H9 (cell line): Measurements from ENCODE around the gene GCAT. TPM values are rescaled to one million over a fixed set of nuclear protein-coding genes. Genes with fewer than 3 reads are reported as not detected.

Experiments
- DNase-seq: peaks from one replicate; pipeline ENCODE4 v3.0.0-alpha.2; 2017
- H2AFZ ChIP-seq: one replicate; pipeline ENCODE4 v1.6.1; 2013; ENCODE audit warnings: mild to moderate bottlenecking, low read length, control low read depth, moderate library complexity
- H2AK5ac ChIP-seq: 2 replicates; pipeline ENCODE4 v1.6.1; 2013; ENCODE audit warnings: low read length, control low read depth, mixed read lengths; ENCODE audit not compliant: insufficient read length
- H2BK120ac ChIP-seq: one replicate; pipeline ENCODE4 v1.6.1; 2013; ENCODE audit warnings: low read depth, mild to moderate bottlenecking, low read length, control low read depth, inconsistent platforms; ENCODE audit not compliant: poor library complexity, severe bottlenecking
- H2BK12ac ChIP-seq: 2 replicates; pipeline ENCODE4 v1.6.1; 2013; ENCODE audit warnings: low read length, control low read depth, mixed read lengths, low read depth; ENCODE audit not compliant: insufficient read length
- H2BK15ac ChIP-seq: 2 replicates; pipeline ENCODE4 v1.6.1; 2013; ENCODE audit warnings: low read depth, low read length, control low read depth
- H2BK20ac ChIP-seq: one replicate; pipeline ENCODE4 v1.6.1; 2013; ENCODE audit warnings: low read depth, mild to moderate bottlenecking, low read length, control low read depth, inconsistent platforms; ENCODE audit not compliant: poor library complexity, severe bottlenecking
- H2BK5ac ChIP-seq: 2 replicates; pipeline ENCODE4 v1.6.1; 2013; ENCODE audit warnings: low read length, control low read depth, mixed read lengths; ENCODE audit not compliant: insufficient read length
- H3K14ac ChIP-seq: 2 replicates; pipeline ENCODE4 v1.6.1; 2013; ENCODE audit warnings: low read length, control low read depth; ENCODE audit not compliant: insufficient read depth
- H3K18ac ChIP-seq: 2 replicates; pipeline ENCODE4 v1.6.1; 2013; ENCODE audit warnings: low read depth, mild to moderate bottlenecking, mixed read lengths, low read length, control low read depth; ENCODE audit not compliant: insufficient read length
- H3K23ac ChIP-seq: 2 replicates; pipeline ENCODE4 v1.6.1; 2013; ENCODE audit warnings: low read length, control low read depth, mixed read lengths, low read depth; ENCODE audit not compliant: insufficient read length
- H3K23me2 ChIP-seq: 2 replicates; pipeline ENCODE4 v1.6.1; 2013; ENCODE audit warnings: low read depth, mild to moderate bottlenecking, mixed read lengths, low read length, control low read depth; ENCODE audit not compliant: insufficient read length, poor library complexity, severe bottlenecking
- H3K27ac ChIP-seq: 2 replicates; pipeline ENCODE4 v1.5.1; 2013; ENCODE audit warnings: low read length, control low read depth, mixed read lengths, low read depth; ENCODE audit not compliant: insufficient read length
- H3K27me3 ChIP-seq: 2 replicates; pipeline ENCODE4 v1.6.1; 2013; ENCODE audit warnings: low read length, control low read depth, inconsistent platforms; ENCODE audit not compliant: insufficient read depth
- H3K4ac ChIP-seq: 2 replicates; pipeline ENCODE4 v1.6.1; 2013; ENCODE audit warnings: low read depth, mild to moderate bottlenecking, control low read depth, inconsistent platforms, low read length, moderate library complexity
- H3K4me1 ChIP-seq: 2 replicates; pipeline ENCODE4 v1.6.1; 2013; ENCODE audit warnings: low read length, control low read depth, inconsistent platforms; ENCODE audit not compliant: insufficient read depth
- H3K4me2 ChIP-seq: 2 replicates; pipeline ENCODE4 v1.6.1; 2013; ENCODE audit warnings: low read length, control low read depth, mixed read lengths; ENCODE audit not compliant: insufficient read length, insufficient read depth
- H3K56ac ChIP-seq: 2 replicates; pipeline ENCODE4 v1.6.1; 2013; ENCODE audit warnings: low read depth, mild to moderate bottlenecking, mixed read lengths, low read length, control low read depth; ENCODE audit not compliant: insufficient read length
- H3K79me1 ChIP-seq: 2 replicates; pipeline ENCODE4 v1.6.1; 2013; ENCODE audit warnings: low read depth, mild to moderate bottlenecking, moderate library complexity, low read length, control low read depth, inconsistent platforms; ENCODE audit not compliant: insufficient read depth, poor library complexity, severe bottlenecking
- H3K79me2 ChIP-seq: 2 replicates; pipeline ENCODE4 v1.6.1; 2013; ENCODE audit warnings: low read length, control low read depth, inconsistent platforms; ENCODE audit not compliant: insufficient read depth
- H3K9ac ChIP-seq: 2 replicates; pipeline ENCODE4 v1.6.1; 2013; ENCODE audit warnings: low read length, control low read depth, mixed read lengths; ENCODE audit not compliant: insufficient read length; ENCODE audit errors: extremely low read depth
- H3K9me3 ChIP-seq: one replicate; pipeline ENCODE4 v1.6.1; 2013; ENCODE audit warnings: low read depth, low read length, inconsistent platforms; ENCODE audit not compliant: control insufficient read depth
- H3T11ph ChIP-seq: one replicate; pipeline ENCODE4 v1.6.1; 2013; ENCODE audit warnings: mild to moderate bottlenecking, low read length, control low read depth, inconsistent platforms
- H4K20me1 ChIP-seq: one replicate; pipeline ENCODE4 v1.6.1; 2013; ENCODE audit not compliant: control insufficient read depth, insufficient read length, insufficient read depth
- H4K5ac ChIP-seq: 2 replicates; pipeline ENCODE4 v1.6.1; 2013; ENCODE audit warnings: low read depth, mild to moderate bottlenecking, mixed read lengths, low read length, control low read depth; ENCODE audit not compliant: insufficient read length
- H4K8ac ChIP-seq: replicated peaks from 2 replicates; pipeline ENCODE4 v1.6.1; 2013; ENCODE audit warnings: low read length, control low read depth, mixed read lengths, low read depth; ENCODE audit not compliant: insufficient read length
- H4K91ac ChIP-seq: 2 replicates; pipeline ENCODE4 v1.6.1; 2013; ENCODE audit warnings: low read depth, mild to moderate bottlenecking, moderate library complexity, mixed read lengths, low read length, control low read depth; ENCODE audit not compliant: insufficient read length
- H3K27ac Mint-ChIP-seq, 3 experiments: 2 replicates in 2 of 3; 3 replicates in 1 of 3; pipeline ENCODE4 v1.8.0; 2020 to 2021; ENCODE audit warnings: mixed read lengths in 3 of 3, mild to moderate bottlenecking in 1 of 3, moderate library complexity in 1 of 3
- H3K27me3 Mint-ChIP-seq: 2 replicates; pipeline ENCODE4 v1.8.0; 2021; ENCODE audit warnings: low read depth, mild to moderate bottlenecking, moderate library complexity, mixed read lengths
- H3K36me3 Mint-ChIP-seq, 3 experiments: 2 replicates in 2 of 3; 3 replicates in 1 of 3; pipeline ENCODE4 v1.8.0; 2020 to 2021; ENCODE audit warnings: low read depth in 3 of 3, mixed read lengths in 3 of 3; ENCODE audit not compliant: insufficient read depth in 1 of 3
- H3K4me1 Mint-ChIP-seq, 2 experiments: 2 replicates each; pipeline ENCODE4 v1.8.0; 2020; ENCODE audit warnings: mixed read lengths in 2 of 2
- H3K4me3 Mint-ChIP-seq, 2 experiments: 2 replicates in 1 of 2; 3 replicates in 1 of 2; pipeline ENCODE4 v1.8.0; 2020 to 2021; ENCODE audit warnings: mild to moderate bottlenecking in 2 of 2, mixed read lengths in 2 of 2, moderate library complexity in 1 of 2
- H3K9me3 Mint-ChIP-seq, 2 experiments: 2 replicates in 1 of 2; 3 replicates in 1 of 2; pipeline ENCODE4 v1.8.0; 2020; ENCODE audit warnings: mild to moderate bottlenecking in 2 of 2, mixed read lengths in 2 of 2, moderate library complexity in 1 of 2
- WGBS: extraction: QIAGEN DNeasy Blood & Tissue Kit; methylation state at CpG from one replicate; pipeline ENCODE4 v1.1.7; 2013; ENCODE audit warnings: missing lambda C conversion rate, low lambda C conversion rate, mixed read lengths; ENCODE audit not compliant: insufficient read length; ENCODE audit errors: extremely low coverage; 5-methylcytosine and 5-hydroxymethylcytosine counted together
- total RNA-seq: library from RNA; stranded (reverse); gene quantifications from 2 replicates; pipeline ENCODE4 v1.2.1, GENCODE V29; 2021
- TF ChIP-seq, protein P1 (sequence below): fragments of 200-600 bp; sonication (generic); conservative IDR thresholded peaks from 3 replicates; pipeline ENCODE4 v1.8.0; 2021; ENCODE audit warnings: antibody characterized with exemption, mild to moderate bottlenecking

Gene GCAT
- total RNA-seq, 1 experiment from 2014 or later = 26.9 TPM

DNA sequence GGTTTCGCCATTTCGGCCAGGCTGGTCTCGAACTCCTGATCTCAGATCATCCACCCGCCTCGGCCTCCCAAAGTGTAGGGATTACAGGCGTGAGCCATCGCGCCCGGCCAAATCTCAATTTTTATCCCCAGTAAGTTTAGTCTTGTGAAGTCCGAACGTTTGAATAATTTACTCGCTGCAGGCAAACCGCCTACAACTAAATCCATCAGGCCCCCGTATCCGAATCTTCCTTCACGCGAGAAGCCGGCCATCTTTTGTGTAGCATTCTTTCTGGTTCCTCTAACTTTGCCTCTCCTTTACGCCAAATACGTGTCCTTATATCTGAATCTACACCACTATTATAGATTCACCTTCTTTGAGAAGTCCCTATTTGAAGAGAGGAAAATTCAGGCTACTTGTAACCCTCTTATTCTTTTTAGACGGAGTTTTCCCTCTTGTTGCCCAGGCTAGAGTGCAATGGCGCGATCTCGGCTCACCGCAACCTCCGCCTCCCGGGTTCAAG lies 40.9 kb downstream of the GCAT start:
- H3K27me3 Mint-ChIP-seq = no peaks in the 10 kb centered on the region
- Histone ChIP-seq H3K18ac (peak overlapping the region; percentile 76), H3K14ac (peak overlapping the region; percentile 93; the same call in 1 of the 2 replicates), H3K4me1 (no peaks in the 10 kb centered on the region), H2BK15ac (no peak overlapping the region), H4K91ac (no peak overlapping the region), H3K4me2 (peak overlapping the region; percentile 100), H2BK5ac (no peak overlapping the region), H2BK120ac (no peak overlapping the region), H3K56ac (no peak overlapping the region), H4K5ac (no peak overlapping the region), H2BK20ac (no peak overlapping the region), H2AK5ac (no peak overlapping the region), H3K9me3 (no peaks in the 10 kb centered on the region), H3K79me1 (peaks cover 15% of the 10 kb centered on the region), H4K20me1 (no peaks in the 10 kb centered on the region), H4K8ac (no peak overlapping the region), H3K9ac (peak overlapping the region; percentile 98), H3K27ac (peak overlapping the region; percentile 90), H3T11ph (peak overlapping the region; percentile 90), H2AFZ (no peak overlapping the region), H3K79me2 (peaks cover 10% of the 10 kb centered on the region), H3K23ac (no peak overlapping the region), H2BK12ac (no peak overlapping the region), H3K27me3 (0 out of 2 replicates have a peak, but pooled peaks cover 2% of the 10 kb centered on the region), H3K4ac (peak overlapping the region; percentile 90), H3K23me2 (peaks cover 6% of the 10 kb centered on the region)
- H3K36me3 Mint-ChIP-seq = peaks cover 33 to 40% (median 37%) of the 10 kb centered on the region in 3 experiments; a peak in 6 of 7 replicates
- no peaks in the 10 kb centered on the region for H3K9me3 Mint-ChIP-seq
- WGBS = no CpG with 5 or more reads among the region's 27 CpGs
- TF ChIP-seq, protein P1, sequence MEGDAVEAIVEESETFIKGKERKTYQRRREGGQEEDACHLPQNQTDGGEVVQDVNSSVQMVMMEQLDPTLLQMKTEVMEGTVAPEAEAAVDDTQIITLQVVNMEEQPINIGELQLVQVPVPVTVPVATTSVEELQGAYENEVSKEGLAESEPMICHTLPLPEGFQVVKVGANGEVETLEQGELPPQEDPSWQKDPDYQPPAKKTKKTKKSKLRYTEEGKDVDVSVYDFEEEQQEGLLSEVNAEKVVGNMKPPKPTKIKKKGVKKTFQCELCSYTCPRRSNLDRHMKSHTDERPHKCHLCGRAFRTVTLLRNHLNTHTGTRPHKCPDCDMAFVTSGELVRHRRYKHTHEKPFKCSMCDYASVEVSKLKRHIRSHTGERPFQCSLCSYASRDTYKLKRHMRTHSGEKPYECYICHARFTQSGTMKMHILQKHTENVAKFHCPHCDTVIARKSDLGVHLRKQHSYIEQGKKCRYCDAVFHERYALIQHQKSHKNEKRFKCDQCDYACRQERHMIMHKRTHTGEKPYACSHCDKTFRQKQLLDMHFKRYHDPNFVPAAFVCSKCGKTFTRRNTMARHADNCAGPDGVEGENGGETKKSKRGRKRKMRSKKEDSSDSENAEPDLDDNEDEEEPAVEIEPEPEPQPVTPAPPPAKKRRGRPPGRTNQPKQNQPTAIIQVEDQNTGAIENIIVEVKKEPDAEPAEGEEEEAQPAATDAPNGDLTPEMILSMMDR = no peak
- peaks cover 11 to 25% of the 10 kb centered on the region in 2 experiments for H3K4me1 Mint-ChIP-seq
- peak overlapping the region; percentile 97 to 100 (median 97) for H3K27ac Mint-ChIP-seq
- peak overlapping the region; percentile 91 to 93 for H3K4me3 Mint-ChIP-seq
- DNase-seq = no peak
